ENCODE data around the gene DDOST.

GRCh38 chr1:20640183-20640597 lies 21.0 kb downstream of the DDOST start:
- TF ChIP-seq, protein P1, sequence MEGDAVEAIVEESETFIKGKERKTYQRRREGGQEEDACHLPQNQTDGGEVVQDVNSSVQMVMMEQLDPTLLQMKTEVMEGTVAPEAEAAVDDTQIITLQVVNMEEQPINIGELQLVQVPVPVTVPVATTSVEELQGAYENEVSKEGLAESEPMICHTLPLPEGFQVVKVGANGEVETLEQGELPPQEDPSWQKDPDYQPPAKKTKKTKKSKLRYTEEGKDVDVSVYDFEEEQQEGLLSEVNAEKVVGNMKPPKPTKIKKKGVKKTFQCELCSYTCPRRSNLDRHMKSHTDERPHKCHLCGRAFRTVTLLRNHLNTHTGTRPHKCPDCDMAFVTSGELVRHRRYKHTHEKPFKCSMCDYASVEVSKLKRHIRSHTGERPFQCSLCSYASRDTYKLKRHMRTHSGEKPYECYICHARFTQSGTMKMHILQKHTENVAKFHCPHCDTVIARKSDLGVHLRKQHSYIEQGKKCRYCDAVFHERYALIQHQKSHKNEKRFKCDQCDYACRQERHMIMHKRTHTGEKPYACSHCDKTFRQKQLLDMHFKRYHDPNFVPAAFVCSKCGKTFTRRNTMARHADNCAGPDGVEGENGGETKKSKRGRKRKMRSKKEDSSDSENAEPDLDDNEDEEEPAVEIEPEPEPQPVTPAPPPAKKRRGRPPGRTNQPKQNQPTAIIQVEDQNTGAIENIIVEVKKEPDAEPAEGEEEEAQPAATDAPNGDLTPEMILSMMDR (IDR thresholded peaks at IDR 0.05; ENCODE audit: low read depth, low read length), result peak; percentile 71
- TF ChIP-seq MYC (IDR thresholded peaks at IDR 0.05; ENCODE audit: low read depth, low read length) (no peak), POLR2A (IDR thresholded peaks at IDR 0.05; ENCODE audit: extremely low read depth, insufficient read length) (no peak)
